ELF-1 (cell line): ENCODE measurements around the gene GLCCI1.

ENCODE experiments used
- DNase-seq: peaks from one replicate; pipeline ENCODE4 v3.0.0-alpha.2; 2016; ENCODE audit warnings: low read depth, low spot score

The GLCCI1 gene

DNA sequence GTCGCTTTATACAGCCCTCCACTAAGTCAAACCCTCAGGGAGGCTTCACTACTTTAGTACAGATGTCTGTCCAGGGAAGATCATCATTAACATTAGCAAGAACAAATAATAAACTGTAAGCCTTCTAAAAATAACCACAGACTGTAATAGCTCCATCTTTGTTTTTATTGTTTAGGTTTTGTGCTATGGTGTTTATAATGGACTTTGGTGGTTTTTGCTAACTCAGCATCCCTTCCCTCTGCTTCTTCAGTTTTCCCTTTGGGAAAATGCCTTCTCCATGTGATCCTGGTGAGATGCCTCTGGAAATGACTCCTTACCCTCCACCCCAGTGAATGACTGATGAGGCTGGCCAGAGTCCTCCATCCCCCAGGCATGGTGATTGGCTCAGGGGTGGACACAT, 162.1 kb downstream of the GLCCI1 start:
- DNase-seq = no peak

- DNase-seq = no peak
Measured at GRCh38 chr7:8131694-8132605, 163.4 kb downstream of the GLCCI1 start.

GRCh38 chr7:8133188-8133848, 164.7 kb downstream of the GLCCI1 start:
- no peak for DNase-seq

- DNase-seq = no peak
Measured at GRCh38 chr7:8134089-8134733, 165.6 kb downstream of the GLCCI1 start.

- DNase-seq = no peak
Measured at GRCh38 chr7:8135417-8135816, 166.8 kb downstream of the GLCCI1 start.

DNA sequence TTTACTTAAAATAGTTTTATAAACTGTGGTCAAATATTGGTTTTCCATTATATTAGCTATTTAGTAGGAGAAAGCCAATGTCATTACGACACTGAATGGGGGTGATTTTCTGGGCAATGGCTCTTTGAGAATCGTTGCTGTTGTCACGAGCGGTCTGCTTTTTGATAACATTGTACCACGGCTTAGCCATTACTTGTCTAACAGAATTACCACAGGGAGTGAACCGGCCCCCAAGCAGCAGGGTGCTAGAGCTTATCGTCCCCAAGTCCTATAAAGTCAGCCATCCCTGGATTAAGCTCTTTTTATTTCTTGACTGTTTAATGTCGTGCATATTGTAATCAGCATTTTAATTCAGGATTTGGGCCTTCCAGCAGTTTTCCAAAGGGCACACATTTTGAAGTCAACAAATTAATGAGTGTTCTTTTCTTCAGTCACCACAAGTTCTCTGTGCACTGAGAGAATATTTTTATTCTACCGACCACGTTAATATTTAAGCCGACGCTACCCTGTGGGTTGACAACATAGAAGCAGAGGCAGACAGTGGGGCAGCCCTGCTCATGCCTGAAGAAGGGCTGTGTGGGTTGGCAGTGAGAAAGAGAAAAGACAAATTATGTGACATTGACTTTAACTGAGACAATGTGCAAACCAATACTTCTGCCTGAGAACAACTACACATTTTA, 167.6 kb downstream of the GLCCI1 start:
- DNase-seq = no peak
